Occipital lobe (tissue), 2 donors: ENCODE measurements around the gene TMEM109. TPM values are rescaled to one million over a fixed set of nuclear protein-coding genes. Genes with fewer than 3 reads are reported as not detected.
A peak's percentile ranks its signal among the peaks of the same experiment; 100 is the strongest.

Source experiments
- DNase-seq: peaks from one replicate; lab custom pipeline; 2025; lab: John Stamatoyannopoulos, UW
- total RNA-seq: library from RNA; depleted of rRNA; stranded (reverse); fragments of >200 nt; gene quantifications from one replicate; pipeline ENCODE4 v1.2.3, GENCODE V29; 2014

Gene TMEM109, protein sequence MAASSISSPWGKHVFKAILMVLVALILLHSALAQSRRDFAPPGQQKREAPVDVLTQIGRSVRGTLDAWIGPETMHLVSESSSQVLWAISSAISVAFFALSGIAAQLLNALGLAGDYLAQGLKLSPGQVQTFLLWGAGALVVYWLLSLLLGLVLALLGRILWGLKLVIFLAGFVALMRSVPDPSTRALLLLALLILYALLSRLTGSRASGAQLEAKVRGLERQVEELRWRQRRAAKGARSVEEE
- 8.3 TPM for total RNA-seq

- peak; percentile 85 for DNase-seq
Observed at GRCh38 chr11:60913793-60914632, at the start of gene TMEM109. TMEM109 (plus strand) TSS chr11:60914158; CDS start chr11:60919694, 5,536 bp downstream.

DNA sequence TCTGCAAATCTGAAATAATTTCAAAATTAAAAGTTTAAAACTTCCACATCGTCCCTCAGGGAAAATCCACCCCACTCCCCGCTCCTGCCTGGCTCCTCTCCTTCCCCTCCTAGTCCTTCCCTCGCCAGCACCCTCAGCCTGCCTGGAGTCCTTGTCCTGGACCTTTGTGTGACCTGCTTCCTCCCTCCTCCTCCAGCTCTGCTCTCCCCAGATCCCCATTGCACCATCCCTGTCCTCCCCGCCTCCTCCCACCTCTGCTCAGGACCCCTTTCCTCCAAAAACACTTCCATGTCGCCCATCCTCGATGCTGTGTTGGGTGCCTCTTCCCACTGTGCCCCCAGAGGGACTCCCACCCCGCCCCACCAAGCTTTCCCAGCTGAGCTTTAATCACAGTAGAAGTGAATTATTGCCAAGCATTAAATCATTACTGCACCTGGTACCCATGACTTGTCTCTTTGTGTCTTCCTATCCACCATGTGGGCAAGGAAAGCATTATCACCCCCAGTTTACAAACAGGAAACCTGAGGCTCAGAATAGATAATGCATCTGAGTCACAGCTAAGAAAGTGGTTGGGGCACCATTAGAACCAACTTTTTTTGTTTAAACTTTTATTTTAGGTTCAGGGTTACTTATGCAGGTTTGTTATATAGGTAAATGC lies 49.0 kb upstream of the TMEM109 start:
- DNase-seq = no peak

GRCh38 chr11:60866911-60867870 lies 46.8 kb upstream of the TMEM109 start, which contains the start of gene ZP1:
ZP1 (plus strand) TSS chr11:60867542; CDS start chr11:60867562, 20 bp downstream.
- no peak for DNase-seq

GRCh38 chr11:60867871-60868681 lies 45.9 kb upstream of the TMEM109 start:
- no peak for DNase-seq

- no peak for DNase-seq
Observed at GRCh38 chr11:60868682-60869450, 45.1 kb upstream of the TMEM109 start.

DNA sequence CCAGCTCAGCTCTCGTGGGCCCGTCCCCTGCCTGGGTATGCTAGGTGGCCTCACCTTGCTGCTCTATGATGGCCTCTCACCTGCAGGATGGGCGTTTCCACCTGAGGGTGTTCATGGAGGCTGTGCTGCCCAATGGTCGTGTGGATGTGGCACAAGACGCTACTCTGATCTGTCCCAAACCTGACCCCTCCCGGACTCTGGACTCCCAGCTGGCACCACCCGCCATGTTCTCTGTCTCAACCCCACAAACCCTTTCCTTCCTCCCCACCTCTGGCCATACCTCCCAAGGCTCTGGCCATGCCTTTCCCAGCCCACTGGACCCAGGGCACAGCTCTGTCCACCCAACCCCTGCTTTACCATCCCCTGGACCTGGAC lies 44.5 kb upstream of the TMEM109 start:
- DNase-seq = no peak

- DNase-seq = no peak
Observed at GRCh38 chr11:60870276-60870675, 43.7 kb upstream of the TMEM109 start.

DNA sequence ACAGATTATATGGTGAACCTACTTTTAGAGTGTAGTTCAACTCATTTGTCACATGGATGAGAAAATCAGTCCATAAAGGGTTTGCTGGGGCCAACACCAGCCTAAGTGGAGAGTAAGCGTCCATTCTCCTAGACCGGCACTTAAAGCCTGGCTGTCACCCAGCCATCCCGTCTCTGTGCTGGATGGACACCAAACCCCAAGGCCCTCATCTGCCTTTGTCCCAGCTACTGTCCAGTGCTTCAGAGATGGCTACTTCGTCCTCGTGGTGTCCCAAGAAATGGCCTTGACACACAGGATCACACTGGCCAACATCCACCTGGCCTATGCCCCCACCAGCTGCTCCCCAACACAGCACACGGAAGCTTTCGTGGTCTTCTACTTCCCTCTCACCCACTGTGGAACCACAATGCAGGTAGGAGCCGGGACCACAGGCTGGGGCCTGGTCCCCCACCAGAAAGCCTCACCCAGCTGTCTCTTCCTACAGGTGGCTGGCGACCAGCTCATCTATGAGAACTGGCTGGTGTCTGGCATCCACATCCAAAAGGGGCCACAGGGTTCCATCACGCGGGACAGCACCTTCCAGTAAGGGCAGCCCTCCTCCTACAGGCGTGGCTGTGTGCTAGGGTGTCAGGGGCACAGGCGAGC lies 43.1 kb upstream of the TMEM109 start:
- DNase-seq = no peak

- DNase-seq = no peak
Observed at GRCh38 chr11:60871378-60872061, 42.4 kb upstream of the TMEM109 start.

DNA sequence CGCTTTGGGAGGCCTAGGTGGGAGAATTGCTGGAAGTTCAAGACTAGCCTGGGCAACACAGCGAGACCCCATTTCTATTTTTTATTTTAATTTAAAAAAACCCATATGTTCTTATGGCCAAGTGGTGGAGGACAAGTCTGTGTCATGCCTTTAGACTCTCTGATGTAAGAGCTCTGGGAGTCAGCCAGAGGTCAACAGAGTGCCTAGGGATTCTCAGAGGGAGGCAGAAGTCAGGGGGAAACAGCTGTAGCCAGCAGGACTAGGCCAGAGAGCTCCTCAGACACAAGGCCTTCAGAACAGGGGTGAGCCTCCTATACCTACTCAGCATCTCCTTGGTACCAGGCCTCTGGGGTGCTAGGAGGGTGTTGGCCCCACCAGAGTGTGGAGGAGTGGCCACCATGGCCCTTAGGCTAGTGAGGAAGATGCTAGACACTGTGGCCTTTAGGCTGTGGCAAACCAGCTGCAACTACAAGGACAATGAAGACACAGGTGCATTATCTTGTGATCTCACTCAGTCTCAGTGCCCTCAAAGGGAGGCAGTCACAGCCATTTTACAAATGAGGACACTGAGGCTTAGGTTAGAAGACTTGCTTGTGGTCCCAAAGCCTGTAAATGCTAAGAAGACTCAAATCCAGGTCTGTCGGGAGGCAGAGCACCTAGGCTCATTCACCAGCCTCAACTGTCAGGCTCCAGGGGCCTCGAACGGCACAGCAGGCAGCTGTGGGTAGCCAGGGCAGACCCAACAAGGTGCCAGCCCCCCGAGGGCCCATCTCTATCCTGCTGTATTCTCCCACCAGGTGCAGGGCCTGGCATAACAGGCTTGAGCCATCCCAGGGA lies 41.6 kb upstream of the TMEM109 start:
- no peak for DNase-seq

DNA sequence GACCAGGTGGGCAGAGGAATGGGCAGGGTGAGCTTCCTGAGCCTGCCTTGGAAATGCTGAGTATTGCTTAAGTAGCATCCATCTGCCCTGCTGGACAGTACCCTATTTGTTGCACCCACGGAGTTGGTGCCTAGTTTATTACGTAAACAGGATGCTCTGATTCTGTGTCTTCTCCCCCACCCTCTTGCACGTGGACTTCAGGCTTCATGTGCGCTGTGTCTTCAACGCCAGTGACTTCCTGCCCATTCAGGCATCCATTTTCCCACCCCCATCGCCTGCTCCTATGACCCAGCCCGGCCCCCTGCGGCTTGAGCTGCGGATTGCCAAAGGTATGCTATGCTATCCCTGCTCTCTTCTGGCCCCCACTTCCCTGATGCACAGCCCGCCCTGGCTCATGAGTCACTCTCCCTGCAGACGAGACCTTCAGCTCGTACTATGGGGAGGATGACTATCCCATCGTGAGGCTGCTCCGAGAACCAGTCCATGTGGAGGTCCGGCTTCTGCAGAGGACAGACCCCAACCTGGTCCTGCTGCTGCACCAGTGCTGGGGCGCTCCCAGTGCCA lies 40.9 kb upstream of the TMEM109 start:
- no peak for DNase-seq

GRCh38 chr11:60873533-60873932 lies 40.4 kb upstream of the TMEM109 start:
- DNase-seq = no peak

DNA sequence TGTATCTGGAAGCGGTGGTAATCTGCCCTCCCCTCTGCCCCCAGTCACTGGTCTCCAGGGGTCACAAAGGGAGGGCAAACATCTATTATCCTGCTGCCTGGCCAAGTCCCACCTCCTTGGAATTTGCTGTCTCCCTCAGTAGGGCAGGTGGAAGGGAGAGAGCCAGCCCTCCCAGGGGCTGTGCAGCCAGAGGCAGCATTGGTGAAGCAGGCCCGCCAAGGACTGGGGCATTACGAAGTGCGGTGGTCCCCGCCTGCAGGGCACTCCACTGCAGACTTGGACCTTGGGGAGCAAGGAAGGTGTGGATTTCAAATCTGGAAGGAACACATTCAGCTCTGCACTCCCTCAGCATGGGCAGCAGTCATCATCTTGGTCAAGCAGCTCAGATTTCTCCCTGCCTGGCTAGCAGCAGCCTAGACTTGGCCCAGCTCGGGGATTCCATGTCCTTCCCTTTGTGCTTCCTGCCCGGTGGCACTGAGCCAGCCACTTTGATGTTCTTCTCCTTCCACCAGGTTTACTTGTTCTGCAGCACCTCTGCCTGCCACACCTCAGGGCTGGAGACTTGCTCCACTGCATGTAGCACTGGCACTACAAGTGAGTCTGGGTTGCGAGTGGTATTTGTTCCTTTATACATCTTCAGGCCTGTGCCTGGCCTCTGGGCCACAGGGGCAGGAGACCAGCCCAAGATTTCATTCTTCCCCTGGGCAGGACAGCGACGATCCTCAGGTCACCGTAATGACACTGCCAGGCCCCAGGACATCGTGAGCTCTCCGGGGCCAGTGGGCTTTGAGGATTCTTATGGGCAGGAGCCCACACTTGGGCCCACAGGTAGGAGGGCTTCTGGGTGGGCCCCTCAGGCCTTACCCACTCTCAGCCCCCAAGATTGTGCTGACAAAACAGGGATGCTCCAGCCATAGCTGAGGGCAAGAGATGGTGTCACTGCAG lies 39.3 kb upstream of the TMEM109 start:
- DNase-seq = no peak

DNA sequence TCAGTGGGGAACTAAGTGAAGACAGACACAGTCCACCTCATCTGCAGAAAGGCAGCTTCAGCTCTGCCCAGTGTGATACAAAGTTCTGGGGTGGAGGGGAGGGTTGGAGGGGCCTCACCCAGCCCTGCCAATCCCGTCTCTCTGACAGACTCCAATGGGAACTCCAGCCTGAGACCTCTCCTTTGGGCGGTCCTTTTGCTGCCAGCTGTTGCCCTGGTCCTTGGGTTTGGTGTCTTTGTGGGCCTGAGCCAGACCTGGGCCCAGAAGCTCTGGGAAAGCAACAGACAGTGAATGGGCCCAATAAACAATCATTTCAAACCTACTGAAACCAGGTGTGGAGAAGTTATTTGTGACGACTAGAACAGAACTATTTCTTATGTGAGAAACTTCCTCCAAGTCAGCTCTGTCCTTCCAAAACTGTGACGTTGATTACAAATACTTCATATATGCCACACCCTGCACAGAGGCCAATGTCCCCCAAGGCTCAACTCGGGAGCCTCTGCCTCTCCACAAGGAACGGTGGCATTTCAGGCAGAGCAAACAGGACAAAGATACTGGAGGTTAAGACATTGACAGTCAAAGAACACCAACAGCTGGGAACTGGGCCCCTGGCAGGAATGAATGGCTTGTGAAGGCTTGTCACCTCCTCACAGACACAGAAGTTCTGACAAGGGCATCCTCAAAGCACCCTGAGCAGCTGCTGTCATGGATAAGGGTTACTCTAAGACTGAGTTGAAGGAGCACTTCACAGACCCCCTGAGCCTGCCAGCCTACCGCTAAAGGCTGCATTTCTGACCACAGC lies 38.4 kb upstream of the TMEM109 start:
- no peak for DNase-seq

DNA sequence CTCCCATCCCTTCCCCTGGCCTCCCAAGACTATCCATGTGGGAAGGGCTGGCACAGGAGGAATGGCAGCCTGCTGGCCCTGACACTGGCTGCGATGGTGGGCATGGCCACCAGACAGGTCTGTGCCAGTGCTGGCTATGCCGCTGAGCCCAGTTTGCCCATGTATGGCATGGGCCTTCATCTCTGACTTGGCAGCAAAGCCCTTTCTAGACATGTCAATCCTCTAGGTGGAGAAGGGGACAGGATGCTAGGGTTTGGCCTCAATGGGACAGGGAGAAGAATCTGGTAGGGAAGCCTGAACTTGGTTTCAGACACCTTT lies 37.8 kb upstream of the TMEM109 start:
- DNase-seq = no peak
